Testis (tissue), 3 donors: ENCODE results near the gene MAP3K14. TPM values are rescaled to one million over a fixed set of nuclear protein-coding genes. Genes with fewer than 3 reads are reported as not detected.

Source experiments
- DNase-seq: peaks from one replicate; pipeline ENCODE4 v3.0.0-alpha.2; 2019
- H3K27ac ChIP-seq, 2 donors: fragments of 200-600 bp; sonication (generic); one replicate each; pipeline ENCODE4 v1.5.1; 2019
- H3K27me3 ChIP-seq: fragments of 200-600 bp; sonication (generic); one replicate; pipeline ENCODE4 v1.5.1; 2019
- H3K36me3 ChIP-seq: fragments of 200-600 bp; sonication (generic); one replicate; pipeline ENCODE4 v1.5.1; 2017; ENCODE audit warnings: low read depth; ENCODE audit errors: missing control alignments
- H3K4me1 ChIP-seq: fragments of 200-600 bp; sonication (generic); one replicate; pipeline ENCODE4 v1.5.1; 2019
- H3K4me3 ChIP-seq, 2 donors: fragments of 200-600 bp; sonication (generic); one replicate each; pipeline ENCODE4 v1.5.1; 2017 to 2019
- H3K9me3 ChIP-seq: fragments of 200-600 bp; sonication (generic); one replicate; pipeline ENCODE4 v1.5.1; 2017
- POLR2A ChIP-seq: fragments of 450-650 bp; IDR thresholded peaks from one replicate; pipeline ENCODE4 v1.6.1; 2017; ENCODE audit warnings: antibody characterized with exemption, mild to moderate bottlenecking, moderate library complexity
- WGBS, 2 donors: methylation state at CpG; one replicate each; pipeline ENCODE4 v1.1.5; 2018; 5-methylcytosine and 5-hydroxymethylcytosine counted together
- intact Hi-C: fragments of 100-400 bp; cut with DNase I; formaldehyde crosslinking; loops from one replicate; pipeline ENCODE4 v1.15.1; 2023; ENCODE audit warnings: low total_unique reads
- polyA plus RNA-seq: library from polyadenylated mRNA; stranded (reverse); fragments of 350-450 nt; fragmentation: Illumina TruSeq; extraction: RNeasy Lipid Tissue Mini Kit (QIAGEN cat#74804); gene quantifications from one replicate; pipeline ENCODE4 v1.2.3, GENCODE V29; 2014; ENCODE audit warnings: low read depth, low replicate concordance; ENCODE audit not compliant: insufficient read depth
- total RNA-seq, 2 donors: library from RNA; depleted of rRNA; stranded (reverse); fragments of >200 nt; gene quantifications; one replicate each; pipeline ENCODE4 v1.2.3, GENCODE V29; 2016
- TF ChIP-seq, protein P1 (sequence below), 3 experiments: fragments of 450-650 bp in 2 of 3; fragments of 200-600 bp in 1 of 3; sonication (generic) in 1 of 3; IDR thresholded peaks; one replicate each; pipeline ENCODE4 v1.5.1; 2016 to 2019; ENCODE audit warnings: antibody characterized with exemption in 3 of 3, mild to moderate bottlenecking in 2 of 3, moderate library complexity in 1 of 3

Gene MAP3K14
- total and polyA plus RNA-seq, 3 donors from 2014 or later, result 12.4 to 24.9 (median 14.6) TPM

DNA sequence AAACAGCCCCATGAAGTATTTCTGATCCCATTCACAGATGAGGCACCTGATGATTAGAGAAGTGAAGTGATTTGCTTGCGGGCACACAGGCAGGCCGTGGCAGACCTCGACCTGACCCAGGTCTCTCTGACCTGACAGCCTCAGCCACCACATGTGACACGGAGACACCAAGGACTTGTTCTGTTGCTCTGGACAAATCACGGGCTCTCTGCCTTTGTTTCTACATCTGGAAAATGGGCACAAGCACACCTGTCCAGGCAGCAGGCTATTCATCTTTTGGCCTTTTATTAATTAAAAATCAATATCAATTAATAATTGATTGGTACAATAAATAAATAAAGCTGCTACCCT is 3.4 kb downstream of the MAP3K14 start:
- Histone ChIP-seq H3K4me1 (peaks cover 52% of the 10 kb centered on the region), H3K4me3 (no peak overlapping the region), H3K36me3 (no peaks in the 10 kb centered on the region), H3K27me3 (no peaks in the 10 kb centered on the region), H3K9me3 (no peaks in the 10 kb centered on the region), H3K27ac (peak overlapping the region; percentile 17 to 82)
- 87 to 92% methylated on average over 5 of the region's 5 CpGs for WGBS, 2 donors
- DNase-seq, result no peak
- TF ChIP-seq POLR2A, result no peak
- TF ChIP-seq, protein P1, sequence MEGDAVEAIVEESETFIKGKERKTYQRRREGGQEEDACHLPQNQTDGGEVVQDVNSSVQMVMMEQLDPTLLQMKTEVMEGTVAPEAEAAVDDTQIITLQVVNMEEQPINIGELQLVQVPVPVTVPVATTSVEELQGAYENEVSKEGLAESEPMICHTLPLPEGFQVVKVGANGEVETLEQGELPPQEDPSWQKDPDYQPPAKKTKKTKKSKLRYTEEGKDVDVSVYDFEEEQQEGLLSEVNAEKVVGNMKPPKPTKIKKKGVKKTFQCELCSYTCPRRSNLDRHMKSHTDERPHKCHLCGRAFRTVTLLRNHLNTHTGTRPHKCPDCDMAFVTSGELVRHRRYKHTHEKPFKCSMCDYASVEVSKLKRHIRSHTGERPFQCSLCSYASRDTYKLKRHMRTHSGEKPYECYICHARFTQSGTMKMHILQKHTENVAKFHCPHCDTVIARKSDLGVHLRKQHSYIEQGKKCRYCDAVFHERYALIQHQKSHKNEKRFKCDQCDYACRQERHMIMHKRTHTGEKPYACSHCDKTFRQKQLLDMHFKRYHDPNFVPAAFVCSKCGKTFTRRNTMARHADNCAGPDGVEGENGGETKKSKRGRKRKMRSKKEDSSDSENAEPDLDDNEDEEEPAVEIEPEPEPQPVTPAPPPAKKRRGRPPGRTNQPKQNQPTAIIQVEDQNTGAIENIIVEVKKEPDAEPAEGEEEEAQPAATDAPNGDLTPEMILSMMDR (IDR thresholded peaks at IDR 0.05), result no peak
- intact Hi-C loops, result no loop called here

DNA sequence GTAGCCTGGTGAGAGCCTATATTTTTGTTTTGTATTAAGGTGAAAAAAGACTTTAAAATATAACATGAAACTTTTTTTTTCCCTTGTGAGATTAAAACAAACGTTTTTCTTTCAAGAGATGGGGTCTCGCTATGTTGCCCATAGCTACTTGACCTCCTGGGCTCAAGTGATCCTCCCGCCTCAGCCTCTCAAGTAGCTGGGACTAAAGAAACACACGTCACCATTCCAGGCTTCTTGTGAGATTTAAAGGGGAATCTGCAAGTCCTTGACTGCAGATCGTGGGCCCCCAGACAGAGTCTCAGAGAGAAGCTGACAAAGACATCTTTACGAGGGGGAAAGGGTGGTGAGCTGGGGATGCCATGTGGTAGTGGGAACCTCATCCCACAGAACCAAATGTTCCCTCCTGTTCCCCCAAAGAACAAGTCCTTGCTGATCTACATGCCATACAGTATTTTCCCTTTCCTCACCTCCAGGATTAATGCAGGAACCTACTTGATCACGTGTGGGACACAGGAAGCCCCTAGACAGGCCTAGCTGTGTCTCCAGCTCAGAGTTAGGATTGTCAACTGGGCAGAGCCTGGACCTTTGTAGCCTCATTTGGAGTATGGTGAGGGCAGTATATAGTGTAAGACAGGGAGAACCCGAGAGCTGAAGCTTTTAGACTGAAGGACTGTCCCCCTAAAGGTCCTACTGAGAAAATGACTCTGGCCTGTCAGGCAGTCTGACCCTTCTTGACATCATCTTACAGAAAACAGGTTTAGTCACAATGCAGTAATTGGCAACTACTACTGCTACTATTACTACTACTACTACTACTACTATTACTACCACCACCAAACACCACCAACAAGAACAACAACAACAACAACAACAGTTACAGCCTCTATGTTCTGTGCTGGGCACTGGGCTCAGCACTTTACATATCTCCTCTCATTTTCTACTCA is 4.1 kb downstream of the MAP3K14 start:
- Histone ChIP-seq H3K9me3 (no peaks in the 10 kb centered on the region), H3K27me3 (no peaks in the 10 kb centered on the region), H3K4me3 (no peak overlapping the region), H3K36me3 (no peaks in the 10 kb centered on the region), H3K27ac (peak overlapping the region; percentile 75 to 82), H3K4me1 (peaks cover 52% of the 10 kb centered on the region)
- WGBS, 2 donors, result 49 to 51% methylated on average over 7 to 8 of the region's 8 CpGs
- no peak for DNase-seq
- no peak for TF ChIP-seq POLR2A
- TF ChIP-seq, protein P1 (IDR thresholded peaks at IDR 0.05), result no peak
- intact Hi-C loops, result no loop called here

DNA sequence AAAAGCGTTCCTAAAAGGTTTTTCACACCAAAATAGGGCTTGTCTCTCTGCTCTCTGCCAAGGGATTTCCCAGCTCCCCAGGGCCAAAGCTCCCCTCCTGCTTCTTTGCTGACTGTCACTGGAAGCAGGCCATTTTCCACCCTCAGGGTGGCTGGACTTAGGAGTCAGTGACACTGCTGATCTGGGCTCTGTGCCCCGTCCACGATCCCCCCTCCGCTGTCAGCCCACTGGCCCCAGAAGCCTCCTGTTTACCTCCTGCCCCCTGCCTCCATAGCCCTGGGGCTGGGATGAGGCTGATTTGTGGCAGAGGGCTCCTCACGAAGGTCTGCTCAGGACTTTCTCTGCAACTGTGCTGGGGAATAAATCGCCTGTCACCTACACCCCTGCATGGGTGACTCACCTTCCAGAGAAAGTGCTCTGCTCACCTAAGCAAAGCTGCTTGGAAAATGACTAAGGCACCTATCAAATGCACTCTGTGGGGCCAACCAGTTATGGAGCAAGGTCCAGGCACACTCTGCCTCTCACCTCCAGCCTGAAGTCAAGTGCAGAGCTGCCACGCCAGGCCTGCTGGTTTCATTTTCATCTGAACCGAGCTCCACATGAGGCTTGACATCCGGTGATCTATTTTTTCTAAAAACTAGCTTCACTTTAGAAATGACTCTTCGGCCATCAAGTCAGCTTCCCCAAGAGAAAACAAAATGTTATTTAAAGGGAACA is 4.9 kb downstream of the MAP3K14 start:
- no peaks in the 10 kb centered on the region for H3K9me3 ChIP-seq
- TF ChIP-seq, protein P1 (IDR thresholded peaks at IDR 0.05), result no peak
- no peak for TF ChIP-seq POLR2A
- peak overlapping the region; percentile 75 to 82 for H3K27ac ChIP-seq
- no peaks in the 10 kb centered on the region for H3K36me3 ChIP-seq
- no peaks in the 10 kb centered on the region for H3K27me3 ChIP-seq
- H3K4me3 ChIP-seq, result no peak overlapping the region
- 44 to 47% methylated on average over 9 to 10 of the region's 10 CpGs for WGBS, 2 donors
- DNase-seq, result peak; percentile 62
- H3K4me1 ChIP-seq, result peaks cover 54% of the 10 kb centered on the region
- intact Hi-C loops, result no loop called here

GRCh38 chr17:45311401-45311759 is 5.4 kb downstream of the MAP3K14 start:
- no peak for DNase-seq
- WGBS, 2 donors, result 90% methylated on average over 4 of the region's 4 CpGs; no CpG with 5 or more reads in 1 of the 2 donors
- Histone ChIP-seq H3K4me3 (no peak overlapping the region), H3K27me3 (no peaks in the 10 kb centered on the region), H3K27ac (peak overlapping the region; percentile 75 to 82), H3K4me1 (peaks cover 58% of the 10 kb centered on the region), H3K36me3 (no peaks in the 10 kb centered on the region), H3K9me3 (no peaks in the 10 kb centered on the region)
- TF ChIP-seq, protein P1 (IDR thresholded peaks at IDR 0.05), result no peak
- TF ChIP-seq POLR2A, result no peak
- intact Hi-C loops, result no loop called here
